H1 (cell line): Measurements from ENCODE around the gene DOCK8. TPM values are rescaled to one million over a fixed set of nuclear protein-coding genes. Genes with fewer than 3 reads are reported as not detected.

ENCODE experiments used
- CTCF ChIA-PET: fragments of 300-600 bp; sonication (Branson Sonifier 250); formaldehyde crosslinking; loops from one replicate; lab custom pipeline; 2021; ENCODE audit not compliant: partially characterized antibody; lab: Charles Lee
- POLR2A ChIA-PET: fragments of 300-600 bp; sonication (Branson Sonifier 250); formaldehyde crosslinking; loops from one replicate; lab custom pipeline; 2021; ENCODE audit warnings: inconsistent platforms; ENCODE audit not compliant: partially characterized antibody; lab: Charles Lee
- DNase-seq, 2 experiments: peaks; one replicate each; pipeline versions ENCODE4 v3.0.0 to v3.0.0-alpha.2; 2010 to 2022; ENCODE audit warnings: low spot score in 2 of 2, low read depth in 1 of 2, mixed read lengths in 1 of 2
- FAIRE-seq: peaks from 2 replicates; lab custom pipeline; 2011; peaks lifted over from hg19 to GRCh38; lab: Jason Lieb, UNC
- H2AFZ ChIP-seq: 2 replicates; pipeline ENCODE4 v1.8.1; 2012; ENCODE audit warnings: low read length, inconsistent platforms
- H2AK5ac ChIP-seq: 2 replicates; pipeline ENCODE4 v1.6.1; 2013; ENCODE audit warnings: low read depth, low read length
- H2BK120ac ChIP-seq: replicated peaks from 2 replicates; pipeline ENCODE3; 2013; ENCODE audit warnings: low read depth, low read length, inconsistent platforms
- H2BK12ac ChIP-seq: 2 replicates; pipeline ENCODE4 v1.6.1; 2013; ENCODE audit warnings: low read depth, low read length
- H2BK15ac ChIP-seq: 2 replicates; pipeline ENCODE4 v1.6.1; 2013; ENCODE audit warnings: low read length
- H2BK20ac ChIP-seq: 2 replicates; pipeline ENCODE4 v1.6.1; 2013; ENCODE audit warnings: low read length
- H2BK5ac ChIP-seq: 2 replicates; pipeline ENCODE4 v1.6.1; 2013; ENCODE audit warnings: low read depth, low read length
- H3K14ac ChIP-seq: 2 replicates; pipeline ENCODE4 v1.6.1; 2013; ENCODE audit warnings: inconsistent platforms; ENCODE audit not compliant: insufficient read length
- H3K18ac ChIP-seq: 2 replicates; pipeline ENCODE4 v1.6.1; 2013; ENCODE audit warnings: low read length; ENCODE audit errors: extremely low read depth
- H3K23ac ChIP-seq: 2 replicates; pipeline ENCODE4 v1.6.1; 2013; ENCODE audit warnings: inconsistent platforms; ENCODE audit not compliant: insufficient read length
- H3K23me2 ChIP-seq: 2 replicates; pipeline ENCODE4 v1.6.1; 2013; ENCODE audit warnings: low read depth, low read length
- H3K27ac ChIP-seq: 2 replicates; pipeline ENCODE4 v1.6.1; 2011; ENCODE audit warnings: low read depth, low read length, inconsistent platforms
- H3K27me3 ChIP-seq, 4 experiments: replicated peaks in 1 of 4; 1 replicate in 1 of 4; 2 replicates in 3 of 4; pipeline versions ENCODE4 v1.6.1 to v1.8.1; 2011 to 2013; ENCODE audit warnings: low read length in 3 of 4, mild to moderate bottlenecking in 3 of 4, inconsistent platforms in 2 of 4, mixed read lengths in 2 of 4, moderate library complexity in 1 of 4; ENCODE audit not compliant: control insufficient read depth in 3 of 4, insufficient read depth in 3 of 4; ENCODE audit errors: extremely low read depth in 1 of 4
- H3K36me3 ChIP-seq, 4 experiments: 2 replicates each; pipeline versions ENCODE4 v1.6.1 to v1.8.1; 2011 to 2013; ENCODE audit warnings: mild to moderate bottlenecking in 4 of 4, low read length in 3 of 4, moderate library complexity in 2 of 4, control low read depth in 1 of 4, inconsistent platforms in 1 of 4; ENCODE audit not compliant: insufficient read depth in 4 of 4, control insufficient read depth in 2 of 4
- H3K4ac ChIP-seq: replicated peaks from 2 replicates; pipeline ENCODE3; 2013; ENCODE audit warnings: low read length, low read depth, mixed read lengths, inconsistent platforms; ENCODE audit not compliant: insufficient read length
- H3K4me1 ChIP-seq, 4 experiments: replicated peaks in 1 of 4; 1 replicate in 1 of 4; 2 replicates in 3 of 4; pipeline versions ENCODE4 v1.6.1 to v1.8.1; 2011 to 2013; ENCODE audit warnings: low read length in 3 of 4, inconsistent platforms in 2 of 4, mixed read lengths in 1 of 4; ENCODE audit not compliant: insufficient read depth in 4 of 4, control insufficient read depth in 3 of 4
- H3K4me2 ChIP-seq, 2 experiments: 2 replicates each; pipeline versions ENCODE4 v1.6.1 to v1.8.1; 2011 to 2013; ENCODE audit warnings: low read depth in 2 of 2, low read length in 2 of 2, control low read depth in 1 of 2, inconsistent platforms in 1 of 2, mild to moderate bottlenecking in 1 of 2; ENCODE audit not compliant: insufficient read depth in 1 of 2
- H3K4me3 ChIP-seq, 4 experiments: fragments of 200-600, 300-600 bp in 1 of 4; sonication (generic), shearing (Covaris generic), sonication (Bioruptor Twin) in 1 of 4; 2 replicates each; pipeline versions ENCODE4 v1.5.1 to v1.8.1; 2011 to 2016; ENCODE audit warnings: low read length in 4 of 4, low read depth in 3 of 4, control low read depth in 2 of 4, inconsistent platforms in 2 of 4, mild to moderate bottlenecking in 2 of 4, mixed read lengths in 1 of 4, moderate library complexity in 1 of 4; ENCODE audit not compliant: insufficient read depth in 2 of 4; ENCODE audit errors: extremely low read depth in 1 of 4
- H3K56ac ChIP-seq: replicated peaks from 2 replicates; pipeline ENCODE3; 2013; ENCODE audit warnings: low read depth, mild to moderate bottlenecking, mixed read lengths, low read length, inconsistent platforms; ENCODE audit not compliant: insufficient read length
- H3K79me1 ChIP-seq: 2 replicates; pipeline ENCODE4 v1.6.1; 2013; ENCODE audit warnings: low read depth, low read length, control low read depth
- H3K79me2 ChIP-seq, 2 experiments: 2 replicates each; pipeline versions ENCODE4 v1.6.1 to v1.8.1; 2012 to 2013; ENCODE audit warnings: low read length in 2 of 2, mild to moderate bottlenecking in 2 of 2, inconsistent platforms in 1 of 2; ENCODE audit not compliant: insufficient read depth in 2 of 2, control insufficient read depth in 1 of 2
- H3K9ac ChIP-seq, 4 experiments: replicated peaks in 1 of 4; 1 replicate in 1 of 4; 2 replicates in 3 of 4; pipeline versions ENCODE4 v1.6.1 to v1.8.1; 2011 to 2013; ENCODE audit warnings: low read depth in 3 of 4, low read length in 3 of 4, control low read depth in 2 of 4, mild to moderate bottlenecking in 2 of 4, moderate library complexity in 2 of 4, inconsistent platforms in 1 of 4; ENCODE audit errors: extremely low read depth in 1 of 4
- H3K9me3 ChIP-seq, 2 experiments: 2 replicates each; pipeline versions ENCODE4 v1.6.1 to v1.8.1; 2012 to 2013; ENCODE audit warnings: mild to moderate bottlenecking in 2 of 2, moderate library complexity in 2 of 2, control low read depth in 1 of 2, inconsistent platforms in 1 of 2, low read depth in 1 of 2, low read length in 1 of 2, mixed read lengths in 1 of 2; ENCODE audit not compliant: insufficient read depth in 2 of 2
- H4K20me1 ChIP-seq, 2 experiments: replicated peaks in 1 of 2; 2 replicates each; pipeline versions ENCODE3 to v1.8.1; 2011 to 2013; ENCODE audit warnings: inconsistent platforms in 2 of 2, low read length in 2 of 2, mild to moderate bottlenecking in 1 of 2; ENCODE audit not compliant: insufficient read depth in 2 of 2, control insufficient read depth in 1 of 2
- H4K5ac ChIP-seq: 2 replicates; pipeline ENCODE4 v1.6.1; 2013; ENCODE audit warnings: low read length, low read depth, mixed read lengths, inconsistent platforms; ENCODE audit not compliant: insufficient read length
- H4K8ac ChIP-seq: 2 replicates; pipeline ENCODE4 v1.8.0; 2013; ENCODE audit warnings: mild to moderate bottlenecking, moderate library complexity, low read length, inconsistent platforms; ENCODE audit not compliant: insufficient read depth; ENCODE audit errors: extremely low read depth
- H4K91ac ChIP-seq: replicated peaks from 2 replicates; pipeline ENCODE3; 2013; ENCODE audit warnings: low read length, mixed read lengths, inconsistent platforms; ENCODE audit not compliant: insufficient read length
- BACH1 ChIP-seq: IDR thresholded peaks from 2 replicates; pipeline ENCODE4 v1.6.1; 2012; ENCODE audit warnings: low read length, improper control_type of control experiment
- BRCA1 ChIP-seq: IDR thresholded peaks from 2 replicates; pipeline ENCODE4 v1.6.1; 2012; ENCODE audit warnings: low read depth, low read length, improper control_type of control experiment
- CBX5 ChIP-seq: fragments of 300-800, 300-1000 bp; sonication (generic); IDR thresholded peaks from 2 replicates; pipeline ENCODE4 v1.7.1; 2016; ENCODE audit warnings: antibody characterized with exemption, low read length, low read depth
- HDAC6 ChIP-seq: IDR thresholded peaks from one replicate; pipeline ENCODE4 v1.7.1; 2012; ENCODE audit warnings: low read depth, mild to moderate bottlenecking, inconsistent platforms, low read length, moderate library complexity
- MAFK ChIP-seq: IDR thresholded peaks from 2 replicates; pipeline ENCODE4 v1.6.1; 2012; ENCODE audit warnings: low read depth, mild to moderate bottlenecking, improper control_type of control experiment, low read length
- POLR2A ChIP-seq, 2 experiments: IDR thresholded peaks; 1 replicate in 1 of 2; 2 replicates in 1 of 2; pipeline ENCODE4 v1.6.1; 2011; ENCODE audit warnings: low read depth in 2 of 2, low read length in 2 of 2, mild to moderate bottlenecking in 2 of 2; ENCODE audit errors: control extremely low read depth in 1 of 2
- POLR2AphosphoS5 ChIP-seq: IDR thresholded peaks from 2 replicates; pipeline ENCODE4 v1.6.1; 2011; ENCODE audit warnings: low read depth, low read length
- RFX5 ChIP-seq: IDR thresholded peaks from 2 replicates; pipeline ENCODE4 v1.6.1; 2011; ENCODE audit warnings: low read depth, low read length, improper control_type of control experiment, borderline replicate concordance
- SIN3A ChIP-seq, 2 experiments: IDR thresholded peaks in 1 of 2; conservative IDR thresholded peaks in 1 of 2; 2 replicates each; pipeline ENCODE4 v1.6.1; 2011 to 2012; ENCODE audit warnings: low read length in 2 of 2, improper control_type of control experiment in 1 of 2, low read depth in 1 of 2, mild to moderate bottlenecking in 1 of 2
- SP2 ChIP-seq: IDR thresholded peaks from 2 replicates; pipeline ENCODE4 v1.6.1; 2012; ENCODE audit warnings: mild to moderate bottlenecking, low read length, inconsistent platforms
- SRF ChIP-seq: IDR thresholded peaks from 2 replicates; pipeline ENCODE4 v1.6.1; 2011; ENCODE audit warnings: mild to moderate bottlenecking, low read depth, low read length, moderate library complexity
- TEAD4 ChIP-seq: IDR thresholded peaks from 2 replicates; pipeline ENCODE4 v1.6.1; 2012; ENCODE audit warnings: low read depth, low read length, inconsistent platforms, mixed read lengths
- ZNF274 ChIP-seq: IDR thresholded peaks from 2 replicates; pipeline ENCODE4 v1.7.0; 2012; ENCODE audit warnings: low read length, borderline replicate concordance; ENCODE audit errors: extremely low read depth
- WGBS, 2 experiments: shearing (Covaris generic) in 1 of 2; methylation state at CpG; one replicate each; pipeline versions ENCODE4 v1.1.6 to v1.1.7; 2013 to 2015; ENCODE audit warnings: low lambda C conversion rate in 2 of 2, mixed read lengths in 2 of 2, inconsistent platforms in 1 of 2, low coverage in 1 of 2, missing lambda C conversion rate in 1 of 2; ENCODE audit not compliant: insufficient replicate concordance in 2 of 2, insufficient coverage in 1 of 2, insufficient read length in 1 of 2; ENCODE audit errors: extremely low coverage in 1 of 2, missing lambda C conversion rate in 1 of 2; 5-methylcytosine and 5-hydroxymethylcytosine counted together
- polyA plus RNA-seq, 7 experiments: library from polyadenylated mRNA; depleted of rRNA in 3 of 7; stranded (reverse) in 5 of 7; unstranded in 2 of 7; fragments of >200 nt in 5 of 7; fragments of 200-250 nt in 2 of 7; gene quantifications; 1 replicate in 5 of 7; 2 replicates in 1 of 7; 4 replicates in 1 of 7; pipeline versions ENCODE4 v1.2.1 to v1.2.3, GENCODE V29; 2011 to 2013; ENCODE audit warnings: missing spikeins in 2 of 7, mixed read lengths in 2 of 7
- total RNA-seq: library from RNA; stranded (reverse); fragmentation: NEBNext Ultra II Directional; extraction: Animal tissue kit (Norgen Biotek cat#: 25700); gene quantifications from 2 replicates; pipeline ENCODE4 v1.2.1, GENCODE V29; 2021
- TF ChIP-seq, protein P1 (sequence below): IDR thresholded peaks from 2 replicates; pipeline ENCODE4 v1.6.1; 2011; ENCODE audit warnings: low read length, improper control_type of control experiment

Gene DOCK8
- total and polyA plus RNA-seq, 2 of the 8 experiments (the other 6 are each of a cell fraction or from before 2014, with no cell fraction given), result 0.57 to 2.0 TPM

DNA sequence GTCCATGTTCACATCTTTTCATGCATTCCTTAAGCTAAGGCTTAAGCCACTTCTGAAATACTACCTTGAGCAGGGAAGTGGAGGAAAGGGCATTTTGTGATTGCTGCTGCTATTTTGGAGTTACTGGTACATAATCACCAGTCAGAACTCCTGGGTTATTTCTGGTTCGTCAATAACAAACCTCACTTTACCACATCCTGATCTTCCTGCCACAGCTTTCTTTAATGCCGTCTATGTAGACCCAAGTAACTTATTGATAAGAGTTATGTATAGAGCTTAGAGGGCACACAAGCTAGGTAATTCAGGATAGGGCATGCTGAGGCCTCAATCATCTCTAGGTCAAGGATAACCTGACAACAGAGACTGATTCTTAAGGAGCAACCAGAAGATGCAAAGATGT is 120.7 kb downstream of the DOCK8 start:
- H3K18ac ChIP-seq, result no peak overlapping the region
- no peaks in the 10 kb centered on the region for H3K79me1 ChIP-seq
- H3K27me3 ChIP-seq, result no peaks in the 10 kb centered on the region
- 88% methylated on average over 2 of the region's 2 CpGs; no CpG with 5 or more reads in 1 of the 2 experiments for WGBS, 2 experiments
- no peaks in the 10 kb centered on the region; a peak in 1 of 8 replicates for H3K36me3 ChIP-seq
- DNase-seq, result no peak
- no peak for FAIRE-seq
- no peak overlapping the region for H3K23ac ChIP-seq
- H2BK120ac ChIP-seq, result no peak overlapping the region
- H3K4ac ChIP-seq, result no peak overlapping the region
- H3K9ac ChIP-seq, result no peak overlapping the region
- no peak overlapping the region for H3K27ac ChIP-seq
- peaks cover 0 to 8% (median 5%) of the 10 kb centered on the region in 4 experiments; a peak in 3 of 7 replicates for H3K4me1 ChIP-seq
- H2BK12ac ChIP-seq, result no peak overlapping the region
- no peaks in the 10 kb centered on the region for H4K20me1 ChIP-seq
- no peak overlapping the region for H3K4me2 ChIP-seq
- H3K14ac ChIP-seq, result no peak overlapping the region
- no peak overlapping the region for H2BK15ac ChIP-seq
- H2AFZ ChIP-seq, result no peak overlapping the region
- H3K9me3 ChIP-seq, result no peaks in the 10 kb centered on the region
- no peak overlapping the region for H4K8ac ChIP-seq
- ChIA-PET POLR2A (no interaction called here), CTCF (interaction anchor here (1.5 to 2.7 kb wide), 2 partner anchors 11 to 15 kb away, joined by 5 to 9 read pairs; no protein-coding TSS in a partner anchor)
- H4K5ac ChIP-seq, result no peak overlapping the region
- H4K91ac ChIP-seq, result no peak overlapping the region
- no peak overlapping the region for H2AK5ac ChIP-seq
- no peaks in the 10 kb centered on the region for H3K79me2 ChIP-seq
- no peaks in the 10 kb centered on the region; the same call in 1 of the 2 replicates for H3K23me2 ChIP-seq
- no peak overlapping the region for H2BK20ac ChIP-seq
- TF ChIP-seq HDAC6, result no peak
- TF ChIP-seq, protein P1, sequence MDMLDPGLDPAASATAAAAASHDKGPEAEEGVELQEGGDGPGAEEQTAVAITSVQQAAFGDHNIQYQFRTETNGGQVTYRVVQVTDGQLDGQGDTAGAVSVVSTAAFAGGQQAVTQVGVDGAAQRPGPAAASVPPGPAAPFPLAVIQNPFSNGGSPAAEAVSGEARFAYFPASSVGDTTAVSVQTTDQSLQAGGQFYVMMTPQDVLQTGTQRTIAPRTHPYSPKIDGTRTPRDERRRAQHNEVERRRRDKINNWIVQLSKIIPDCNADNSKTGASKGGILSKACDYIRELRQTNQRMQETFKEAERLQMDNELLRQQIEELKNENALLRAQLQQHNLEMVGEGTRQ, result no peak
- TF ChIP-seq SP2, result no peak
- no peak for TF ChIP-seq POLR2AphosphoS5
- no peak for TF ChIP-seq CBX5
- TF ChIP-seq BRCA1, result no peak
- TF ChIP-seq BACH1, result no peak
- no peak for TF ChIP-seq SRF
- no peak for TF ChIP-seq TEAD4
- TF ChIP-seq MAFK, result no peak
- no peak for TF ChIP-seq ZNF274
- TF ChIP-seq RFX5, result no peak
- TF ChIP-seq POLR2A (IDR thresholded peaks at IDR 0.05; ENCODE audit: control extremely low read depth in 1 of 2, low read depth in 2 of 2, low read length in 2 of 2), result no peak
- no peak for TF ChIP-seq SIN3A (conservative IDR thresholded peaks at IDR 0.05 in 1 of 2, IDR thresholded peaks at IDR 0.05 in 1 of 2; ENCODE audit: low read depth in 1 of 2, low read length in 2 of 2)
- H3K4me3 ChIP-seq, result no peak overlapping the region
- no peak overlapping the region for H2BK5ac ChIP-seq
- no peak overlapping the region for H3K56ac ChIP-seq
